Colonic mucosa (tissue), 4 donors: Measurements from ENCODE around the gene IGFBP1. TPM values are rescaled to one million over a fixed set of nuclear protein-coding genes. Genes with fewer than 3 reads are reported as not detected.
A peak's percentile ranks its signal among the peaks of the same experiment; 100 is the strongest.

Source experiments
- DNase-seq: peaks from one replicate; pipeline ENCODE4 v3.0.0-alpha.2; 2020
- H3K27ac ChIP-seq: fragments of 200-600 bp; one replicate; pipeline ENCODE4 v1.8.0; 2021
- H3K27me3 ChIP-seq: fragments of 200-600 bp; one replicate; pipeline ENCODE4 v1.8.0; 2021
- H3K36me3 ChIP-seq: fragments of 200-600 bp; one replicate; pipeline ENCODE4 v1.8.0; 2021
- H3K4me1 ChIP-seq: fragments of 200-600 bp; one replicate; pipeline ENCODE4 v1.8.0; 2021; ENCODE audit warnings: mild to moderate bottlenecking
- H3K4me3 ChIP-seq: fragments of 200-600 bp; one replicate; pipeline ENCODE4 v1.8.0; 2021
- H3K9ac ChIP-seq, 2 donors: one replicate each; pipeline ENCODE4 v1.7.0; 2013; ENCODE audit warnings: control low read depth in 2 of 2, low read depth in 2 of 2, low read length in 2 of 2
- H3K9me3 ChIP-seq: fragments of 200-600 bp; one replicate; pipeline ENCODE4 v1.8.0; 2021
- CTCF ChIP-seq: fragments of 200-600 bp; IDR thresholded peaks from one replicate; pipeline ENCODE4 v1.8.0; 2022; ENCODE audit warnings: antibody characterized with exemption, mild to moderate bottlenecking
- intact Hi-C: fragments of 100-400 bp; cut with DNase I; formaldehyde crosslinking; loops from one replicate; pipeline ENCODE4 v1.14.1; 2022
- total RNA-seq, 2 donors: library from RNA; stranded (reverse); fragmentation: NEBNext Ultra II Directional in 1 of 2; extraction: Animal tissue kit (Norgen Biotek cat#: 25700) in 1 of 2; gene quantifications; one replicate each; pipeline ENCODE4 v1.2.1, GENCODE V29; 2021
- donor health status: healthy.
- donor health status: DM: no; HTN: no; CAD: no.
- donor health status: DM: no; HTN: no; CAD: no.

The IGFBP1 gene
- total RNA-seq, 2 donors from 2014 or later, result 0.49 TPM; not detected in 1

- no peak for TF ChIP-seq CTCF
- Histone ChIP-seq H3K36me3 (no peaks in the 10 kb centered on the region), H3K4me1 (no peaks in the 10 kb centered on the region), H3K27me3 (peaks cover 16% of the 10 kb centered on the region), H3K9me3 (no peaks in the 10 kb centered on the region), H3K27ac (no peak overlapping the region), H3K4me3 (no peak overlapping the region), H3K9ac (no peak overlapping the region)
- no peak for DNase-seq
- intact Hi-C loops, result loop anchor here (2.0 to 5.0 kb wide), 4 partner anchors 437 to 1337 kb away; no protein-coding TSS in a partner anchor
Measured at GRCh38 chr7:45915606-45916005, 27.3 kb downstream of the IGFBP1 start.

GRCh38 chr7:45917064-45917463 is 28.8 kb downstream of the IGFBP1 start:
- no peaks in the 10 kb centered on the region for H3K9me3 ChIP-seq
- H3K27ac ChIP-seq, result no peak overlapping the region
- no peak for DNase-seq
- H3K4me1 ChIP-seq, result no peaks in the 10 kb centered on the region
- H3K9ac ChIP-seq, result no peak overlapping the region
- no peaks in the 10 kb centered on the region for H3K36me3 ChIP-seq
- intact Hi-C loops, result loop anchor here (2.0 to 5.0 kb wide), 4 partner anchors 435 to 1335 kb away; no protein-coding TSS in a partner anchor
- peaks cover 30% of the 10 kb centered on the region for H3K27me3 ChIP-seq
- no peak overlapping the region for H3K4me3 ChIP-seq
- no peak for TF ChIP-seq CTCF

GRCh38 chr7:45917658-45918057 is 29.4 kb downstream of the IGFBP1 start:
- H3K4me1 ChIP-seq, result no peaks in the 10 kb centered on the region

GRCh38 chr7:45918556-45918955 is 30.3 kb downstream of the IGFBP1 start:
- no peaks in the 10 kb centered on the region for H3K9me3 ChIP-seq
- H3K9ac ChIP-seq, result no peak overlapping the region
- H3K36me3 ChIP-seq, result no peaks in the 10 kb centered on the region
- H3K4me3 ChIP-seq, result no peak overlapping the region
- no peaks in the 10 kb centered on the region for H3K4me1 ChIP-seq
- no peak for TF ChIP-seq CTCF
- H3K27ac ChIP-seq, result no peak overlapping the region
- intact Hi-C loops, result loop anchor here (5.0 kb wide), 2 partner anchors 434 to 1334 kb away; no protein-coding TSS in a partner anchor
- peaks cover 37% of the 10 kb centered on the region for H3K27me3 ChIP-seq
- DNase-seq, result no peak

More at GRCh38 chr7:45917658-45918057, 29.4 kb downstream of the IGFBP1 start:
- no peaks in the 10 kb centered on the region for H3K36me3 ChIP-seq
- DNase-seq, result peak; percentile 81
- H3K27me3 ChIP-seq, result peaks cover 36% of the 10 kb centered on the region
- H3K9me3 ChIP-seq, result no peaks in the 10 kb centered on the region
- H3K27ac ChIP-seq, result no peak overlapping the region
- H3K9ac ChIP-seq, result no peak overlapping the region
- no peak overlapping the region for H3K4me3 ChIP-seq
- peak; percentile 88 for TF ChIP-seq CTCF
- intact Hi-C loops, result loop anchor here (2.0 to 5.0 kb wide), 4 partner anchors 435 to 1335 kb away; no protein-coding TSS in a partner anchor

- no peaks in the 10 kb centered on the region for H3K4me1 ChIP-seq
- intact Hi-C loops, result loop anchor here (5.0 kb wide), 2 partner anchors 433 to 1333 kb away; no protein-coding TSS in a partner anchor
- H3K36me3 ChIP-seq, result no peaks in the 10 kb centered on the region
- no peak overlapping the region for H3K27ac ChIP-seq
- H3K27me3 ChIP-seq, result peaks cover 37% of the 10 kb centered on the region
- no peak for DNase-seq
- H3K9ac ChIP-seq, result no peak overlapping the region
- no peaks in the 10 kb centered on the region for H3K9me3 ChIP-seq
- TF ChIP-seq CTCF, result no peak
- H3K4me3 ChIP-seq, result no peak overlapping the region
Measured at GRCh38 chr7:45919231-45919784, 31.0 kb downstream of the IGFBP1 start.
